ENCODE results near the gene IRAK3. TPM values are rescaled to one million over a fixed set of nuclear protein-coding genes. Genes with fewer than 3 reads are reported as not detected.
"Not testable (repeated sequence)": the region's sequence is repeated elsewhere in the genome, so short reads cannot be mapped to it uniquely, and the experiment has no call there.

IRAK3 gene
- polyA plus RNA-seq, 12 donors, result 4.3 to 8.7 (median 6.2) TPM; not detected in 1

DNA sequence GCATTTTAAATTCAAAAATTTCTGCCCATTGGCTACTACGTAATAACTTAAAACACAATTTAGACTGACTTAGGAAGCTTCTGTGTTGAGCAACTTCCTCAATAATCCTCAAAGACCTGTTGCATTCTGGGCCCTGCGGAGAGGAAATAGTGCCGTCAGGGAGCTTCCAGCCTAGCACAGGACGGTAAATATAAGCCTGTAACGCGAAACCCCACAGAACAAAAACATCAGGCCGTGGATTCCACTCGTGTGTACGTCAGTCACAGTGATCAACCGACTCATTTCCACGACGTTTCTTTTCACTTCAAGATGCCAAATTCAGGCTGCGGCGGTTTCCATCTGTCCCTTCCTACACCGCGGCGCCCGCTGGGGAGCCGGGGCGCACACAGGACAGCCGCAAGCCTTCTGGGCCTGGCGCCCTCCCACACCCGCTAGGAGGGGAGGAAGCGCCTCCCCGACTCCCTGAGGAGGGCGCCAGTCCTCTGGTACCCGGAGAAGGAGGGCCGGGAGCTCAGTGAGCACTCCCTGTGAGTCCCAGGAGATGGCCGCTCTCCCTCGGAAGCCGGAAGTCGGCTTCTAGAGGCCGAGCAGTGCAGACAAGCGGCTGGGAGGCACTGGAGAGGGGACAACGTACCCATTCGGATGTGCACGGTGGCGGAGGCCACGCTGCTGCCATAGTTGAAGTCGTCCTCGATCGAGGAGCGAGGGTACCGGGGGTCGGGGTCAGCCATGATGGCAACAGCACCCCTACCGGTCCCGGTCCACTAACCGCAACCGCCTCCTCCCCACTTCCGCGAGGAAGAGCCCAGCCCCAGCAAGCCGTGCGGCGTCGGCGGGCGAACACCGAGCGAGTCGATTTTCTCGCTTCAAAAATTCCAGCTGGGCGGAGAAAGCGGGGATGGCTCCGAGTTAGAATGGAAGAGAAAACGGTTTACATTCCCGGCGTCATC is 19.5 kb upstream of the IRAK3 start, which contains the start of gene TMBIM4:
Gene TMBIM4 (minus strand): TSS at position 776 of the 950 bp plus-strand sequence. CDS start 45 bp downstream, at position 731.
- peak; percentile 91 for DNase-seq

DNA sequence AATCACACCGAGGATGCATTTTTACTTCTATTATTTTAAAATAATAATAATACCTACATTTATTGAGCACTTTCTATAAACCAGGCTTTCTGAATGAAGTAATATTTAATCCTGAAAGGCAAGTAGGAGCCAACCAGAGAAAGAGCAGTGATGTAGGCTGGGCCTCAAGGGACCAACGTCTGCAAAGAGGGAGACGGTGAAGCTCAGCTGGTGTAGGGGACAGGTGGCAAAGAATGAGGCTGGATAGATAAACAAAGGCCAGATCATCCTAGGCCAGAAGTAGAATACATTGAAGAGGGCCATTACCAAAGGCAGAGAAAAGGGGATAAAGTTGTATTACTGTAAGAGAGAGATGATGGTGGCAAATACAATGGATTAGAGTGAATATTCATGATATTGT is 18.4 kb upstream of the IRAK3 start:
- DNase-seq, result no peak

DNA sequence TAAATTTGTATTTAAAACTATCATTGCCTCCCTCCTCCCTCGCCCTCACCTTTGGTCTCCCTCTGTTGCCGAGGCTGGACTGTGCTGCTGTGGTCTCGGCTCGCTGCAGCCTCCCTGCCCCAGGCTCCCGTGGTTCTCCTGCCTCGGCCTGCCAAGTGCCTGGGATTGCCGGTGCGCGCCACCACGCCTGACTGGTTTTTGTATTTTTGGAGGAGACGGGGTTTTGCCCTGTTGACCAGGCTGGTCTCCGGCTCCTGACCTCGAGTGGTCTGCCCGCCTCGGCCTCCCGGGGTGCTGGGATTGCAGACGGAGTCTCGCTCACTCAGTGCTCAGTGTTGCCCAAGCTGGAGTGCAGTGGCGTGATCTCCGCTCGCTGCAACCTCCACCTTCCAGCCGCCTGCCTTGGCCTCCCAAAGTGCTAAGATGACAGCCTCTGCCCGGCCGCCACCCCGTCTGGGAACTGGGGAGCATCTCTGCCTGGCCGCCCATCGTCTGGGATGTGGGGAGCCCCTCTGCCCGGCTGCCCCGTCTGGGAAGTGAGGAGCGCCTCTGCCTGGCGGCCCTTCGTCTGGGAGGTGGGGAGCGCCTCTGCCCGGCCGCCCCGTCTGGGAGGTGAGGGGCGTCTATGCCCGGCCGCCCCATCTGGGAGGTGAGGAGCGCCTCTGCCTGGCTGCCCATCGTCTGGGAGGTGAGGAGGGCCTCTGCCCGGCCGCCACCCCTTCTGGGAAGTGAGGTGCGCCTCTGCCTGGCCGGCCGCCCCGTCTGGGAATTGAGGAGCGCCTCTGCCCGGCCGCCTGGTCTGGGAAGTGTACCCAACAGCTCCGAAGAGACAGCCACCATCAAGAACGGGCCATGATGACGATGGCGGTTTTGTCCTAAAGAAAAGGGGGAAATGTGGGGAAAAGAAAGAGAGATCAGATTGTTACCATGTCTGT is 14.4 kb upstream of the IRAK3 start:
- DNase-seq, result not testable (repeated sequence)

DNA sequence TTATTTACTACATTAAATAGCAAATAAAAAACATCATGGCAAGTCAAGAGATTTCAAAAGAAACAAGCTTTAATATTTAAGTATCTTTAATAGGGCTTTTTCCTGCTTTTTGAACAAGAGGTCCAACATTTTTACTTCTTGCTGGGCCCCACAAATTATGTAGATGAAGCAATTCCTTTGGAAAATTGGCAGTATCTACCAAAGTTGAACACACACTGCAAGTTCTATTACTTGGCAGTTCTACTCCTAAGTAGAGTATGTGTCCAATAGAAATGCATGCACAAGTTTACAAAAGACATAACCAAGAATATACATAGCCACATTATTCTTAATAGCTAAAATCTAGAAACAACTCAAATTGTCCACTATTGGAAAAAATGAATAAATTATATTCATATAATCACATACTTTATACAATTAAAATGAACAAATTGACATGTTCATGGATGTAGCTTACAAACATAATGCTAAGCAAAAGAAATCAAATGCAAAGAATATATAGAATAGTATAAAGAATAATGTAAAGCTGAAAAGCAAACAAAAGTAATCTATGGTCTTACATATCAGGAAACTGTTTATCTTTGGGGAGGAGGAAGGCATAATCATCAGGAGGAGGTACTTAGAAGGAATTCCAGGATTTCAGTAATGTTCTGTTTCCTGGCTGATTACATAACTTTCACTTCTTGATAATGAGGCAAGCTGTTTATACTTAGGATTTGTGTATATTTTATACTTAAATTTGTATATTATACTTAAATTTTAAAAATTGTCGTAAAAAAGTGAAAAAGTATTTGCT is 12.7 kb upstream of the IRAK3 start:
- DNase-seq, result peak; percentile 67

DNA sequence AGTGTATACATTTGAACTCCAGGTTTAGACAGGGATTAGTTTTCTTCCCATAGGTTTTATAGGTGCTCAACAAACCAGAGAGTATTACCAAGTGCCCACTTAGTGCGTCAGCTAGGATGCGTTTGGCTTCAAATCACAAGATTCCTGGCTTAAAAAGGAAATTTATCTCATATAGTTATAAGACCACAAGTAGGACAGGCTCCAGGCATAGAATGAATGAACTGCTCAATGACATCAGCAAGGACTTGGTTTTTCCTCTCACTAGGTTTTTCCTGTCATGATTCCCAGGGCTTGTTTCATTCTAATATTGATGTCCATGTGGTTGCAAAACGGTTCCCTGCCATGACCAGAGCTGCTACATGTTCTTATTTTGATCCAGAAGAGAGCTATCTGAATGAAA is 6.1 kb upstream of the IRAK3 start:
- DNase-seq, result no peak

DNA sequence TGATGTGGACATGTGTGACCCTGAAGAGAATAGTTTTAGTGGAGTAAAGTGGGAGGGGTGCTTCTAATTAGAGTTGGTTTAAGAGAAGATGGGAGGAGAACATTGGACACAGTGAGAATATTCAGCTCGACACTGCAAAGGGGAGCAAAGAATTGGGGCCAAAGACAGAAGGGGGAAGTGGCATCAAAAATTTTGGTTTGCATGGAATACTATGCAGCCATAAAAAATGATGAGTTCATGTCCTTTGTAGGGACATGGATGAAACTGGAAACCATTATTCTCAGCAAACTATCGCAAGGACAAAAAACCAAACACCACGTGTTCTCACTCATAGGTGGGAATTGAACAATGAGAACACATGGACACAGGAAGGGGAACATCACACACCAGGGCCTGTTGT is 4.2 kb upstream of the IRAK3 start:
- DNase-seq, result not testable (repeated sequence)

DNA sequence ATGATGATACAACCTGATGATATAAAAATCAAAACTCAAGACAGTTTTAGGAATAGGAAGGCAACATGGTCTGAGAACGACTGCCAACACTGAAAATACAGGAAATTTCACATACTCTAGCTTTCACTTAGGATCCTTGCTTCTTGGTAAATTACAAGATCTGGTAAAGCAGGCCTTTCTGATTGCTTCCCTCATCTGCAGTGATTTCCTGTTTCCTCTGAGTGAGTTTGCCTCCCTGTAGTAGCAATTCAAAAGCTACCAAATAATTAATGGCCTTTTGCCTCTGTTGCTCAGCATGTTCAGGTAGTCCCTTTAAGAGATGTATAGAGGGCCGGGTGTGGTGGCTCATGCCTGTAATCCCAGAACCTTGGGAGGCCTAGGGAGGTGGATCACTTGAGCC is 2.0 kb upstream of the IRAK3 start:
- DNase-seq, result no peak

DNA sequence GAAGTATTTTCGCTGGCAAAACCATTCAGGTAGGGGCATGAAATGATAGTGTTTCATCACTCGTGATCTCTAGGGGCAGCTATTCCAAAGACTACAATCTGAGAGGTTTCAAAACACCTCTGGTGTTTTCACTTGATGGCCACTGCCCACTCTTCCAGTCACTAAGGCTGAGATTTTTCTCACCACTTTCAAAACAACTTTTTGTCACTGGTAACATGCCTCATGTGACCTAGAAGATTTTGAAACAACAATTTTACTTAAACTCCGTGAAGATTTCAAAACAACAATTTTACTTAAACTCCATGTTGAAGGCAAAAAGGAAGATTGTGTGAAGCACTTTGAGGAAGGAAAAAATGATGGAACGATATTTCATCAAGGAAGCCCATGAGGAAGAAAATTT is 1.2 kb upstream of the IRAK3 start:
- DNase-seq, result no peak

DNA sequence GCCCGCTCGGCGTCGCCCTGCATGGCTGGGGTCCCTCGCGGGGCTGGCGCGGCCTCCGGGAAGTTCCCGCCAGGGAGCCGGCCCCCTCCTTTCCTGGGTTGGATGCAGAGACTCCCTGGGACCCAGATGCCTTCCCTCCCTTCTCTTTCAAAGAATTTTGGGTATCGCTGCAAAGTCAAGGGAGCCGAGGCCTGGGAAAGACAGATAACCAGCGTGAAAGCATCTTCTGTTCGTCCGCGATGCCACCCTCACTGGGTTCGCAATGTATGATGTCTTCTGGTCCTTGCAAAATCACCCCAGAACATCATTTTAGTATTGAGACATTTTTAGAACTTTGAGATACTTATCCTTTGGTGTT is 451 bp downstream of the IRAK3 start:
- DNase-seq, result peak; percentile 43

DNA sequence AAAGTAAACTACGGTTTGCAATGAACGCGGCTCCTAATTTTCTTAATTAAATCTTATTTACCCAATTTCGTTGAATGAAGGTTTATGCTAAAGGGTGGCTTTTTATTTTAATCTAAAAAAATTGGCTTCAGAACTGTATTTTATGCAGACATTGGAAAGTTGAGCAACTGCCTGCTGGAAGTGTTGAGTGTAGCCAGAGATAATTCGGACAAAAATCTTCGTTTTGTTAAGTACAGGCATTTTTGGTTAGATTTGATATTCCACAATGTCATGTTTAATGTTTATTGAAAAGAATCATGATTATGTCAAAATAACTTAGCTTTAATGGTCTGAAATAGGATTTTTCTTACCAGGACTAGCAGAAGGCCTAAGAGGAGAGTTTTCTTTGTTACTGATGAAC is 875 bp downstream of the IRAK3 start:
- peak; percentile 35 for DNase-seq

DNA sequence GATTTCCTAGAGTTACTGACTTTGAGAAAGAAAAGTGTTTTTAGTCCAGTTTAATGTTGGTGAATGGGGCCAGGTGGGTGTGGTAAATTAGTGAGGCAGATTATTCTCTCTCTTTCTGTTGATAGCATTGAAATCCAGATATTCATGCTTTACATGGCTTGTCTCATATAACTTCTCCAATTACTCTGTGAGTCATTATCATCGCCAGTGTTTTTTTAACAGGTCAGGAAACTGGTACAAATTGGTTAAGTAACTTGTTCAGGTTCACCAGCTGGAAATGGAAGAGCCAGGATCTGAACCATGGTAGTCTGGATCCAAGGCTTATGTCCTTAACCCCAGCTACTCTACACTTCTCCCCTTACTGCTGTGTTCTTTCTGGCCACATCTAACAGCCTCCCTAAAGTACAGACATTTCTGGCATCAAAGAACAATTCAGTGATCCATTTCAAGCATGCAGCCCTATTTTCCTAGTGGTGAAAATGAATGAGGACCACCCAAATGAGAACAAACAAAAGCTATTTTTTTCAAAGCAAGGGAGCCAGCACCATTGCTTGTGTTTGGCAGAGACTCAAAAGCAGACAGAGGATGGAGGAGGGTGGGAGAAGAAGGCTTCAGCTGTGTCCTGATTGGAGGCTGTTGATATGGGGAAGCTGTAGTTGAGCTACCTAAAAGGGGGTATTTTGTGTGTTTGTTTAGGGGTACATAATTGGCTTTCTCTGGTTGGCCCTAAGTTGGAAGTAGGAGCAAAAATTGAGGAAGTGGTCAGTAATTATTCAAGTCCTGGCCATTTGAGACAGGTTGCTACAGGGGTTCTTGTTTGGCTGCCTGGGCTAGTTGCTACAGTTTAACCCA is 1.7 kb downstream of the IRAK3 start:
- no peak for DNase-seq

DNA sequence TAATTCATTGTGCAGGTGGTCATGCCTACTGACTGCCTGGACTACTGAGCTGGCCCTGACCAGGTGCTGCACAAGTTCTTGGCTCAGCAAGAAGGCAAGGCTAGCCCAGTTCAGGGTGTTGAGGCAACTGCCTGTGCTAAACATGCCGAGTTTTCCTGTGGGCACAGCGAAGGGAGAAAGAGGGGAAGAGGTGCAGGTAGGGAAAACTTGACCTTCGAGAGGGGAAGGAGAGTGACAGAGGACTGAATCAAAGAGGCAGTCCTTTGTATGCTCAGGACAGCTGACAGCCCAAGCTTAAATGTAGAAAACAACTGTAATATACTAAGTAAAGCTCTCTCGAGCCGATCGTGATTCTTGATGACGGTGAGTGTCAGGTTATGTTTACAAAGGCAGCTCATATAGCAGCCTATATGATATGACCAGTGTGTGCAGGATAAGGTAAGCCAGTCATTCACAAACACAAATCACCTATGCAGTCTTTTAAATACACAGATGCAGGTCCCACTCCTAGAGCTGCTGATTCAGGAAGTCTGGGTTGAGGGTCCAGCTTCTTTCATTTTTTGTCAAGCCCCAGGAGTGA is 2.6 kb downstream of the IRAK3 start:
- DNase-seq, result no peak

DNA sequence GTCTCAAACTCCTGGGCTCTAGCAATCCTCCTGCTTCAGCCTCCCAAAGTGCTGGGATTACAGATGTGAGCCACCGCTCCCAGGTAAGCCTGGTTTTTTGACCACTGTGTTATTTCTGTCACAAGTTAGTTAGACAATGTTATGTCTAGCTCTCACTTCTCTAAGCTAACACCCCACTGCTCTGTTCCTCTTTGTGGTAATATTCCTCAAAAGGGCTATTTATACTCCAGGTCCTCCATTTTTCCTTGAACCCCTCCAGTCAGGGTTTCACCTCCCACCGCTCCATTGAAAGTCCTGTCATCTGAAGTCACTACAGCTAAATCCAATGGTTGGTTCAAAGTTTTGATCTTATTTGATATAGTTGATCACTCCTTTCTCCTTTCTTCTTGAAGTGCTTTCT is 5.1 kb downstream of the IRAK3 start:
- no peak for DNase-seq

DNA sequence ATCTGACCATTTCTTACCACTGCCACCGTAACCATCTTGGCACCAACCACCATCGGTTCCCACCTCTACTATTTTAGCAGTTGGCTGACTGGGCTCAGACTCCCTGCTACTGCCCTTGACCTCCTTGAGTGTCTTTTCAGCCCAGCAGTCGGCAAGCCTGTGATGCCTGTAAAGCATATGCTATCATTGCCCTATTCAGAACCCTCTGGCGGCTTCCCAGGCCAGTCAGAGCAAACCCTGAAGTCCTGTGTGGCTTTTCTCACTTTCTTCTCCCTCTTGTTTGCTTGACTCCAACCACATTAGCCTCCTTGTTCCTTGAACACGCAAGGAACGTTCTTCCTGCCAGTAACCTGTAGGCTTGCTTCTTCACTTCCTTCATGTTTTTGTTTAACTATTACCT is 6.2 kb downstream of the IRAK3 start:
- DNase-seq, result no peak

DNA sequence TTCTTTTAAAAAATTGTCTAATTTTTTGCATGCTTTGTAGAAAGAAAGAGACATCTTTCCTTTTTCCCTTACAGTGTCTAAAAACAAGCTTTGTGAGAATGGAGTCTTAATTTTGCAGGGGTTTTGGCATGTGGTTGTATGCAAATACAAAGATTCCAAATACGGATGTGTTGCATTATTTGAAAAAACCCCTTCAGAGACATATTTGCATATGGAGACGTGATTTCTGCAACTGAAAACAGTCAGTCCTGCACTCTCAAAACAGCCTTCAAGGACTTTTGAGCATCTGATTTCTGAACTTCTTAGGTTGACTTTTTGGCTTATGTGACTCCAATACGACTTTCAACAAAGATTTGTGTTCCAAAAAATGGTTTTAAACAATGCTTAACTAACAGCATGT is 7.8 kb downstream of the IRAK3 start:
- DNase-seq, result peak; percentile 11

DNA sequence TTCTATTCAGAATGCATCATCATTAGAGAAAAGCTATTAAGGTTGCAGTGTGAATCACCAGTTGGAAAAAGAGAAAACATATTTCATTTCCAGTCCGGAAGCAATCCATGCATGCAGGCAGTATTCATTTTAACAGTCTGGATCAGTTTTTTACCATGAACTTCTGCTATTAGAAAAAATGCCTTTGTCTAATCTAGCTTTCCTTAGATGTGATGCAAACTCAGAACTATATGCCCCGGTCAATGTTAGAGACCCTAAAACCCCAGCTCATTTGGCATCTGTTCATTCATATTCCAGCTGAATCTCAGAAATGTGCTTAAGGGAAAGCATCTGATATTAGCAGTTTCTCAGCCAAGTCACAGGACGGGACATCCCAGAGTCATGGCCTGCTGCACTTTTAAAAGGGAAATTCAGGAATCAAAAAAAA is 8.5 kb downstream of the IRAK3 start:
- peak; percentile 43 for DNase-seq

DNA sequence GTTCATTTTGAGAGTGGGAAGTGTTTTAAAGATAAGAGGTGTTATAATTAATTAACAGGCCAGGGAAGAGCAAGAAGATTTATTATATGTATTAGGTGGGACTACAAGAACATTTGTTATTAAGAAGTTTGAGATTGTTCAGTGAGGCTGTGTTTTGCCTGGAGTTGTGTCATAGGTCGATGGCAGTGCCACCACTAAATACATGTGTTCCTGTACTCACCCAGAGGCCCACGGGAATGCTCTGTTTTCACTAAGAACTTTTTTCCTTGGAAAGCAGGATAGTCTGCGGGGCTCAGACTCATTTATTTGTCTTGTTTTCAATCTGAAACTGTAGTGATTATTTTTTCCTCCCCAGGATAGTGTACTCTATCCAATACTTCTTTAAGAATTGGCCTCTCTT is 10.1 kb downstream of the IRAK3 start:
- no peak for DNase-seq

DNA sequence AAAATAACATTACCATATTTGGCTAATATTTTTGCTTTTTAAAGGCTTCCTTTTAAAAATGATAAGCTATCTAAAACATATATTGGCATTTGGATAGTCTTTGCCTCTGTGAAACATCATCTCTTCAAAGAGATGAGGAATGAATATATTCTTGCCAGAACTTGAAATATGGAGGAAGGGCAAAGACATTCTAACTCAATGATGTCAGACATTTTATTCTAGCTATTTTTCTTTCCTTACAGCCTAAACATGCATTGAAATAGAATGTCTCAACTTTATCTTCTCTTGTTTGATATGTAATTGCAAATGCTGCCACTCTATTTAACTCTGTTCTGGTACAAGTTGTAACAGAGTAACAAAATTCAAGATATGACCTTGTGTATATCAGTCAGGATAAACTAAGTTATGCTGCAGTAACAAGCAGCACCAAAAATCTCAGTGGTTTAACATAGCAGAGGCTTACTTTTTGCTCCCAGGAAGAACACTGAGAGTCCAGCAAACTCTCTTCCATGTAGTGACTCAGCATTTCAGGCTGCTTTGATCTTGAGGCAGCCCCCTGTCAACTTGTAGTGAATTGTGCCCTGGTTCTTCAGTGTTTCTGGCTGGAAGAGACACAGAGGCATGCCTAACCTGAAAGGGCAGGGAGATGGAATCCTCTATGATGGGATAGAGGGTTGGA is 11.0 kb downstream of the IRAK3 start:
- DNase-seq, result no peak

DNA sequence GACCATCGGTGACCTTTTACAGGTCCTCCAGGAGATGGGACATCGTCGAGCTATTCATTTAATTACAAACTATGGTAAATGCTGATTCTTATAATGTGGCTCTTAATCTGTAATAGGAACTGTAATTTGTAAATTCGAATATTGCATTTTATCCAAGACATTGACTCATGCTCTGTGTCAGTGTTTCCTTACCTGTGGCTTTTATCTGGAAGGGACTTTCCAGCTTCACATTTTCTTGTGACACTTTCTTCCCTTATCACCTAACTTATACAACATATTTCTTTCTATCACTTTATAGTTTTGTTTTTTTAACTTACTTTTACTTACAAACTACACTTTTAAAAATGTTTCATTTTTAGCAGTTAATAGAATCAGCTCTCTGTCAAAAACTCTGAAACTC is 14.8 kb downstream of the IRAK3 start:
- no peak for DNase-seq

DNA sequence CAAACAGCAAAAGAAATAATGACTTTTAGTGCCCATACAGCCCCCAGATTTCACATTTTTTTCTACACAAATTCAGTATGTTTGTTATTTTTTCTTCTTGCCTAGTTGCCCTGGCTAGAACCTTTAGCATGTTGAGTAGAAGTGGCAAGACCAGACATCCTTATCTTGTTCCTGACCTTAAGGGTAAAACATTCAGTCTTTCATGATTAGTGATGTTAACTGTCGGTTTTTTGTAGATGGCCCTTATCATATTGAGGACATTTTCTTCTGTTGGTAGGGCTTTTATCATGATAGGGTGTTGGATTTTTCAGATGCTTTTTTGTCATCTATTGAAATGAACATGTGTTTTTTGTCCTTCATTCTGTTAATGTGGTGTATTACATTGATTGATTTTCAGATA is 17.1 kb downstream of the IRAK3 start:
- DNase-seq, result no peak
